Left cardiac atrium (tissue), 4 donors: ENCODE data around the gene S100A2. TPM values are rescaled to one million over a fixed set of nuclear protein-coding genes. Genes with fewer than 3 reads are reported as not detected.
"Not testable (repeated sequence)": the region's sequence is repeated elsewhere in the genome, so short reads cannot be mapped to it uniquely, and the experiment has no call there.

ENCODE experiments used
- ATAC-seq, 2 donors: fragments of 200-7000 bp; cut with Tn5 transposase; one replicate each; pipeline ENCODE4 v1.9.1; 2020; ENCODE audit warnings: mild to moderate bottlenecking in 2 of 2, moderate library complexity in 2 of 2
- DNase-seq: peaks from one replicate; pipeline ENCODE4 v3.0.0-alpha.2; 2020
- intact Hi-C, 2 donors: fragments of 100-400 bp; cut with DNase I; formaldehyde crosslinking; loops; one replicate each; pipeline versions ENCODE4 v1.14.1 to v1.15.1; 2022 to 2023
- total RNA-seq, 2 donors: library from RNA; stranded (reverse); fragmentation: NEBNext Ultra II Directional; extraction: Animal tissue kit (Norgen Biotek cat#: 25700); gene quantifications; one replicate each; pipeline ENCODE4 v1.2.1, GENCODE V29; 2021
- donor health status: DM: no; HTN: yes; CAD: no.
- donor health status: DM: no; HTN: yes; CAD: no; lungs with severe emphysema.
- donor health status: DM: yes; HTN: yes; CAD: no.
- donor health status: Dilated cardiomyopathy.

S100A2 gene
- total RNA-seq, 2 donors from 2014 or later, result 0.84 TPM; not detected in 1

DNA sequence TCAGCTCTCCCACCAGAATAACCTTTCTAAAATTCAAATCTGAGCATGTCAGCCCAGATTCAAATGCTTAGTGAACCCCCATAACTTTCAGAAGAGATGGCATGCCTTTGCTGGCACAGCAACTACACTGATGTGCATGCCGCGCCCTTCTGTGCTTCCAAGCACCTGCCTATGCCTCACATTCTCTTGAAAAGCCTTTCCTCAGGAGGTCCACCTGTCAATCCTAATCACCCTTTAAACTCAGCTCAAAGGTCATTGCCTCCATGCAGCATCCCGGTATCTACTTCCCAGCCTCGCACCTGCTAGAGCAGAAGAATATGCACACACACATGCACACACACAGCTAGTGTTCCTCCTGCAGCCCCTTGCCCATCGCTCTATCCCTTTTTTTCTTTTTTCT is 5.2 kb upstream of the S100A2 start:
- intact Hi-C loops, result loop anchor here in 1 of 2 donors (5.0 to 10.0 kb wide), 2 partner anchors 46 to 94 kb away; partner anchors contain the start of gene S100A14
- no peak for DNase-seq
- ATAC-seq, result no peak

DNA sequence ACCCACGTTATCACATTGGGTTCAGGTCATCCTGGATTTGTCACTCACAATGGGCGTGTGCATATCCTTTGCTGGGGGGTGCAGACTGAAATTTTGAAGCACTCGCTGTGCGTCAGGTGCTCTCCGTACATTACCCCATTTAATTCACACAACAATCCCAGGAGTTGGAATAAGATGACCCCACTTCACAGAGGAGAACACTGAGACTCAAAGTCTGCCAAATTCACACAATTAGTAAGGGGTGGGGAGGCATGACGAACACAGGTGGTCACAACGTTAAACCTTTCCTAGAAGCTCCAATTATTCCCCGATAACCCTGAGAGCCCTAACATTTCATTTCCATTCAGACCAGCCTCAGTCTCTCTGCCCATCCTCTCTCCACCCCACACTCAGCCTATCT is 3.8 kb upstream of the S100A2 start:
- ATAC-seq (no peak), DNase-seq (no peak)
- intact Hi-C loops, result loop anchor here (2.0 to 5.0 kb wide), 3 partner anchors 37 to 217 kb away; no protein-coding TSS in a partner anchor

DNA sequence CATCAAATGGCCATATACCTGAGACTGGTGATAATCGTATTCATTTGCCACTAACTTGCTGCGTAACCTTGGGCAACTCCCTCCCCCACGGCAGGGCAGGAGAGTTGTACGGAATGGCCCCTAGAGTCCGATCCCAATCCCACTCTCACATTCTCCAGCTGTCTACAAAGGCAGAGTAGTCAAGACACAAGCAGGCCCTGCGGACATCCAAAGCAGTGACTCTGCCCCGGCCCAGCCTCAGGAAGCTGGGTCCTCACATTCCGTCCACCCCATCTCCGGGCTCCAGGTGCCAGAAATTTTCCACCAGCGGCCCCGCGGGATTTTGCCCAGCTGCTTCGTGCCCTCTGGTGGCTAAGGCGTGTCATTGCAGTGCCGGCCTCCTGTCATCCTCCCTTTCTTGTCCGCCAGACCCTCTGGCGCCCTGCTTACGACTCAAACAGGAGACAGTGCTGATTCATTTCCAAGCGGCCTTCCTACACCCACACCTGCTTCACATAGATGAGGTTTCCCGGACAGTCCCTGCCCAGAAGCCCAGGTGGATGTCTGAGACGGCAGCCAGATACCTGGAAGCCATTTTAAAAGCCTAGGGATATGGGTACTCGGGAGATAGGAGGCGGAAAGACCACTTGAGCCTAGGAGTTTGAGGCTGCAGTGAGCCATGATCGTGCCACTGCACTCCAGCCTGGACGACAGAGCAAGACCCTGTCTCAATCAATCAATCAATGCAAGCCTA is 2.9 kb upstream of the S100A2 start:
- ATAC-seq (peak; percentile 16 to 35), DNase-seq (peak; percentile 91)
- intact Hi-C loops, result loop anchor here (1.0 to 5.0 kb wide), 4 partner anchors 36 to 216 kb away; no protein-coding TSS in a partner anchor

DNA sequence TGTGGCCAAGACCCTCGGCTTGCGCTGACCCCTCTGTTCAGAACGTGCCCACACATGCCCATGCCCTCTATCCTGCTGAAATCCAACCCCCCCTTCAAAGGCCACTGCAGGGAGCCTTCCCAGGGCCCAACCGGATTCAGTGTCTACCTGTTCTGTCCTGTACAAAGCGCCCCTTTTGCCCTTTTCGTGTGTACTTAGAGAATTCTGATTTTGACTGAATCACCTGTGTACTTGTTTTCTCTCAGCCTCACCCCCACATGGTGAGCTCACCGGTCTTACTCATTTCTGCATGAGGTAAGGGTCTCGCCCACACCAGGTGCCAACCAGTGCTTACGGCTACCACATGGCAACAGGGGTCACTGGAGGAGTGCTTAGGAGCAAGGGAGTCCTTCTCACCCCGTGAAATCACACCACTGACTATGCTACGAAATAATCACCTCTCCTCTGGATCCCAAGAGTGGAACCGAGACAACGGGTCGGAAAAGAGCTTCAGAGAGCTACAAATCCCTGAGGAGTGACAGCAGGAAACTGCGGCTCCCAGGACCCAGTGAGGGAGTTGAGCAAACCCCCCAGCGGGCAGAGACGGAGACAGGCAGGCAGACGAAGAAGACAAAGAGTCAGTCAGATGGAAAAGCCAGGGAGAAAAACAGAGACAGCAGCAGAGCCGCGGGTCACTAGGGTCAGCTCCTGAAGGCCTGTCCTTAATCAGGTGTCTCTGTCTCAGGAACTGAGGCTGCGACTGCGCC is 2.1 kb upstream of the S100A2 start:
- intact Hi-C loops, result loop anchor here (1.0 to 5.0 kb wide), 5 partner anchors 33 to 215 kb away; partner anchors contain the start of gene S100A6 (in 1 of the 2)
- peak; percentile 29 for DNase-seq
- peak in 1 of 2 donors; percentile 31 for ATAC-seq

DNA sequence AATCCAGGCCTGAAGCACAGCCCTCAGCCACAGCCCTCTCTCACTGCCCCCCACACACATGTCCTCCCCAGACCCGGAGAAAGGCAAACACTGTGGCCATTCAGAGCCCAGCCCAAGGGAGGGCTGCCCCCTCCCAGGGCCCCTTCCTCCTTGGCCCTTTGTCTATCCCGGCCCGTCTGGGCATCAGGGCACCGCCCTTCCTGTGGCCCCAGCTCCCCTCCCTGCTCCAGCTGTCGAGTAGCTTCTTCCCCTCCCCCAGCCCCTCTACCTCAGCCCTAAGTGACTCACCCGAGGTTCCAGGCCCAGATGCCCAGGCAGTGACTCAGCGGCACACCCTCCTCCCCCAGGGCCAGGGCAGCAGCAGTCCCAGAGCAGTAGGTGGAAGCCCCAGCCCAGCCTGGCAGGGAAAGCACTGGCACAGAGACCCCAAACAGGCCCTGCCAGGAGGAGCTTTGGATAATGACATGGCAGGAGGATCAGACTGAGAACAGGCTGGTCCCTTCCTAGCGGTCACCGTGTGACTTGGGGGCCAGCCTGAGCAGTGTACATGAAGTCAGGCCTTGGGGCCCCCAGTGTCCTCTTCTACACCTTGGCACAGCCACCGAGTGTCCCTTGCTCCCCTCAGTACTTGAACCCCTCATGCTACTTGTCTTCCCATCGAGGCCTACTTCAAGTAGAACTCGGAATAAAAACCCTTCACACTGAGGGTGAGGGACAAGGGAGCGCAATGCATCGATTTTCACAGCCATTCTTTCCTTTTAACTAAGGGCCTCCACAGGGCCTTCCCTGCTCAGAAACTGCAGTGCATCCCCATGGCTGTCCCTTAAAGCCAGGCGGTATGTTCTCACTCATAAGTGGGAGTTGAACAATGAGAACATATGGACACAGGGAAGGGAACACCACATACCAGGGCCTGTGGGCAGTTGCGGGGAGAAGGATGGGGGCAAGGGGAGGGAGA is 1.0 kb upstream of the S100A2 start:
- peak; percentile 86 to 93 for ATAC-seq
- intact Hi-C loops, result loop anchor here (2.0 to 5.0 kb wide), 3 partner anchors 32 to 214 kb away; partner anchors contain the start of gene S100A6 (in 1 of the 2)
- peak; percentile 97 for DNase-seq

DNA sequence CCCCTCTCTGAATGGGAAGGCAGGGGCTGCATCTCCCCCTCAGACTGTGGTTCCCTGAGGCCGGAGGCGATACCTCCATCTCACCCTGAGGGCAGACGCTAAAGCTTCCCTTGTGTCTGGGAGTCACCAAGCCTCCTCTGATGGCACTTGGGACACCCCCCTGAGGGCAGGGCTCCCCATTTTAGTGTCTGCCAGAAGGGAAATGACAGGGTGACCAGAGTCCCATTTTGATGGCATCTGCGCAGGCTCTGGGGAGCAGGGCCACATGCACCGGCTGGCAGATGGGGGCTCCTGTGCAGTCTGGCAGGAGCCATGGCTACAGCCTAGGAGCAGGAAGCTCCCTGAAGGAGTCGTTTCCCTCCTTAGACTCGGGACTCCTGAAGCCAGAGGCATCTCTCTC is 1.7 kb downstream of the S100A2 start:
- intact Hi-C loops, result no loop called here
- DNase-seq, result no peak
- ATAC-seq, result no peak

DNA sequence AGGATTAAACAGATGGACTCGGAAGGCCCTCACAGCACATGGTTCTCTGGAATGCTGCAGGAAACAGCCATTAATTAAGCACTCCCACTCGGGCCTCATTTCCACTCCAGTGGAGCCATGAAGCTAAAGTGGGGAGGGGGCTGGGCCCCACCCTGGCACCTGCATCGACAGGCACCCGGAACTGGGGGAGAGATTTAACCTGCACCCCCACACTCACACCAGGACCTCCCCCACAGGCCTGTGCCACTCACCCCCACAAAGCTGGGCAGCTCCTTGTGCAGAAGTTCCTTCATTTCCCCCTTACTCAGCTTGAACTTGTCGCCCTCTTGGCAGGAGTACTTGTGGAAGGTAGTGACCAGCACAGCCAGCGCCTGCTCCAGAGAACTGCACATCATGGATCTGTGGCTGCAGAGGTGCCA is 2.2 kb downstream of the S100A2 start:
- ATAC-seq, result no peak
- no peak for DNase-seq
- intact Hi-C loops, result no loop called here

DNA sequence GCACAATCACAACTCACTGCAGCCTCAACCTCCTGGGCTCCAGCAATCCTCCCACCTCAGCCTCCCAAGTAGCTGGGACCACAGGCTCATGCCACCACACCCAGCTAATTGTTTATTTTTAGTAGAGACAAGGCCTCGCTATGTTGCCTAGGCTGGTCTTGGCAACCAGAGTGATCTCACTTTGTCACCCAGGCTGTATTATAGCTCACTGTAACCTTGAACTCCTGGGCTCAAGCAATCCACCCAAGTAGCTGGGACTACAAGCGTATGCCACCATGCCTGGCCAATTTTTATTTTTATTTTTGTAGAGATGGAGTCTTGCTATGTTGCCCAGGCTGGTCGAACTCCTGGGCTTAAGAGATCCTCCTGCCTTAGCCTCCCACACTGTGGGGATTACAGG is 3.6 kb downstream of the S100A2 start:
- DNase-seq, intact Hi-C loops, ATAC-seq: not testable (repeated sequence)

DNA sequence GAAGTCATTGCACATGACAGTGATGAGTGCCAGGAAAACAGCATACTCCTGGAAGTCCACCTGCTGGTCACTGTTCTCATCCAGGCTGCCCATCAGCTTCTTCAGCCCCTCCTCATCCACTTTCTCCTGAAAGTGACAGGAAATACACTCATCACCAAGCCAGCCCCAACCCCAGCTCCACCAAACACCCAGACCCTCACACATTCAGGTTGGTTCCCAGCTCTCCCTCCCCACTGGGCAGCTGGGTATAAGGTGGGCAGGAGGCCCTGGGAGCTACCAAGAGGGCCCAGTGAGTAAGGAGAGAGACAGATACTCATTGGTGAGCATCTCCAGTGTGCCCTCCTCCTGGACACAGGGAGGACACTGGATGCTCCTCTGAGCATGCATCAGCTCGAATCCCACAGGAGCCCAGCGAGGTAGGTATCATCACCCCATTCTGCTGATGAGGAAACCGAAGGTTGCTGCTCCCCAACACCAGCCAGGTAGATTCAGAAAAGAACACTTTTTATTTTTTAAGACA is 4.1 kb downstream of the S100A2 start:
- intact Hi-C loops, result no loop called here
- ATAC-seq (no peak), DNase-seq (no peak)

DNA sequence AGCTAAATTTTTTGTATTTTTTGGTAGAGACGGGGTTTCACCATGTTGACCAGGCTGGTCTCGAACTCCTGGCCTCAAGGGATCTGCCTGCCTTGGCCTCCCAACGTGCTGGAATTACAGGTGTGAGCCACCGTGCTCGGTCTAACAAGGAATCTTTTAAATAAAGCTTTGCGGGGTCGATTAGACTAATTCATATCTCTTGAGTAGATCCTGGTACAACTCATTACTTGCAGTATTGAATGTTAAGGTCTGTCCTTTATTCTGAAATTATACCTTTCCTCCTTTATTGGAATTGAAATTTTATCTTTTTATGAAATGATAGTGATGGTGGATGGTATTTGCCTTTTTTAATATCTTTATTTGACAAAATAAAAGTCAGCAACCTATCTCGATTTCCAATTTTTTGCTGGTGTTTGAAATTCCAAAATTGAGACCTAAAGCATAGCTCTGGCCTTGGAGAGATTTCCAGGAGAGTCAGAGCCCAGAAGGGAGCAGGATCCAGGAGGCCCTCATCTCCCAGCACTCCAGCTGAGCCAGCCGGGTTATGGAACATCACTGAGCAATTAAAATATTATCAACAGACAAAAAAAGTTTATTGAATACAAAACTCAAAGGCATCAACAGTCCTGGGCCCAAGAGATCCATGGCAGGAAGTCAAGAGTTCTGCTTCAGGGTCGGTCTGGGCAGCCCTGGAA is 4.7 kb downstream of the S100A2 start:
- ATAC-seq (no peak), DNase-seq (no peak)
- intact Hi-C loops, result no loop called here

DNA sequence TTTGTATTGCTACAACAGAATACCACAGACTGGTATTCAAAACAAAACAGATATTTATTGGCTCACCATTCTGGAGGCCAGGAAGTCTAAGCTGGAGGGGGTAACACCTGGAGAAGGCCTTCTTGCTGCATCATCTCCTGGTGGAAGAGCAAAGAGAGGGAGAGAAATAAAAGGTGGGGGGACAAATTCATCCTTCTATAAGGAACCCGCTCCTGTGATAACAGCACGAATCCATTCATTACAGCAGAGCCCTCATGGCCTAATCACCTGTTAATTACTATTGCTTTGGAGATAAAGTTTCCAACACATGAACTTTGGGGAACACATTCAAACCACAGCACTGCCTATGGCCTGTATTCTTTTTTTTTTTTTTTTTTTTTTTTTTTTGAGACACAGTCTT is 5.4 kb downstream of the S100A2 start:
- ATAC-seq (no peak), DNase-seq (no peak)
- intact Hi-C loops, result no loop called here

DNA sequence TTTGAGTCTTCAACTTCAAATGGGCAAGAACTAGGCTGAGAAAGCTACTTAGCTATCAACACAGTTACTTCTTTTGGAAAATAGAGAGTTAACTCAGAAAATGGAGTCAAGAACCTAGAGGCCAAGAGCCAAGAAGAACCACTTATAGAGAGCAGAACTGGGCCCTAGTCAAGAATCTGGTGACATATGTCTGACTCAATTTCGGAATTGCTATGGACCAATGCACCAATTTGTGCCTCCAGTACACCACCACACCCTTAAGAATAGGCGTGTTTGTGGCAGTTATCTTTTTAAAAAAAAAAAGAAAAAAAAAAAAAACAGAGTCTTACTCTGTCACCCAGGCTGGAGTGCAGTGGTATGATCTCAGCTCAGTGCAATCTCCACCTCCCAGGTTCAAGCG is 7.8 kb downstream of the S100A2 start:
- DNase-seq, result no peak
- intact Hi-C loops, result no loop called here
- ATAC-seq, result no peak

DNA sequence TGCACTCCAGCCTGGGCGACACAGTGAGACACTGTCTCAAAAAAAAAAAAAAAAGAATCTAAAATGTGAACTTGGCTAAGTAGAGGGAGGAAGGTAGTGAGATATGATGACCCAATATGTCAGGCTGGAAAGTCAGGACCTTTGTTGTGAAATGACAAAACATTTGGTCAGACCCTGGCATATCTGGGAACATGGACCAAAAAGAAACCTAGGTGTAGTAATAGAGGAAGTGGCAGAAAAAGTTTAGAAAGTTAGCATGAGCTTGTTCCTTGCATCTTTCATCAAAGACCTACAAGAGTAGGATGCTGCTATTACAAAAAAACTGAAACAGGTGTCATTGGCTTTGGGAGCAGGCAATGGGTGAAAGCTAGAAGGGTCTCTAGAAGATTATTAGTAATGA is 9.3 kb downstream of the S100A2 start:
- ATAC-seq (no peak), DNase-seq (no peak)
- intact Hi-C loops, result no loop called here

DNA sequence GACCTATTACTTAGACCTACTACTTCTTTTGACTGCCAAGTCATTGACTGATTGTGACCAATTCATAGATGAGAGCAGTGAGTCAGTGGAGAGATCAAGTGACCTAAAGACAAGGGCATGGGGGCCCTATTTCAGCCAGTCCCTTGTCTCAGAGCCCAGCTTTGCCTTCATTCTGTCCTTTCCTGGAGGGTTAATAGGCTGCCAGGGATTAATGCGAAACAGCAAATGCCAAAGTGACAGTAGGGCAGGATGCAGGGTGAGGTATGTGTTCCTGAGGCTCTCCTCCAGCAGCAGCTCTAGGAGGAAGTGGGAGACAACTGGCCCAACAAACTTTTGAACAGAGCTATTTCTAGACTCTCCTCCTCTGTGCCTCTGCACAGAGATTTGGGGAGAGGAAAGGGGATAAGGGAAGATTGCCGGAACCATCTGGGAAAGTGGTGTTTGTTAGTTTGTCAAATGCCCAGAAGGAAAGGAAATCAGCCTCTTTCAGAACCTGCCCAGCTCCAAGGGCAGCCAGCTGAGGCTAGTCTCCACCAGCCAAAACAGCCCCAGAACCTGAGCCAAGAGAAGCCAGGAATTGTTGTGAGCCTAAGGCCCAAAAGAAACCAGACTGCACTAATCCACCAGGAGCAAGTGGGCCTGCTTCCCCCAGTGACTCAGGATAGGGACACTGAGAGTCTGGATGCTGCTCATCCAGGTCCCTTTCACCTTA is 11.7 kb downstream of the S100A2 start:
- ATAC-seq (peak in 1 of 2 donors; percentile 34), DNase-seq (no peak)
- intact Hi-C loops, result no loop called here

DNA sequence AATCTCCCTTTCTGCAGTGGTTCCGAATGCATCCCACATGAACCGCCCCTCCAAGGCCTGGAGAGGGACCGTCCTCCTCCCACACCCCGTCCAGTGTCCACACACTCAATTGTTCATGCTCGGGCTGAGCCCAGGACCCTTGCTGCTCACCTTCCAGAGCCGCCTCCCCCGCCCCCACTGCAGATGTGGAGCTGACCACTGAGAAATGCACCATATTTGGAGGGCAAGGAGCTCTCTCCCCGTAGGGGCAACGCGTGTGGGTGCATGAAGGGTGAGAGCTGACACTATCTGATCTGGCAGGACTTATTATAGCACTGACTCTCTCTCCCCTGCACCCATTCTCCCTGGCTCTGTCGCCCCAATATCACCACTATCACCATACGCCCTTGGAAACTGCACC is 12.5 kb downstream of the S100A2 start:
- ATAC-seq (no peak), DNase-seq (no peak)
- intact Hi-C loops, result no loop called here

DNA sequence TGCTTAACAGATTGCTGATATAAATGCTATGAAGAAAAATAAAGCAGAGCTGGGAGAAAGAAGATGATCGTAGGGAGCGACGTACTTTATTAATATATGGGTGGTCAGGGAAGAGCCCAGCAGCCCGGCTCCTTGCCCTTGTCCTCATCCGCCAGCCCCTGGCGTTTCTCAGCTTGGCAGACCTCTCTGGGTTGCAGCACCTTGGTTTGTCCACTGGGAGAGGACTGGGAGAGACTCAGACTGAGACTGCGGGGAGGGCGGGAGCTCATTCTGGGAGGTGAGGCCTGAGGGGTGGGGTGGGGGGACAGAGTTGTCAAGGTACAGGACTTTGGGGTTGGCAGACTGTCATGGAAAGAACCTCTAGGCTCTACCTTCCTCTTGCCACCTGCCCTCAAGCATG is 13.3 kb downstream of the S100A2 start:
- ATAC-seq, result no peak
- DNase-seq, result no peak

DNA sequence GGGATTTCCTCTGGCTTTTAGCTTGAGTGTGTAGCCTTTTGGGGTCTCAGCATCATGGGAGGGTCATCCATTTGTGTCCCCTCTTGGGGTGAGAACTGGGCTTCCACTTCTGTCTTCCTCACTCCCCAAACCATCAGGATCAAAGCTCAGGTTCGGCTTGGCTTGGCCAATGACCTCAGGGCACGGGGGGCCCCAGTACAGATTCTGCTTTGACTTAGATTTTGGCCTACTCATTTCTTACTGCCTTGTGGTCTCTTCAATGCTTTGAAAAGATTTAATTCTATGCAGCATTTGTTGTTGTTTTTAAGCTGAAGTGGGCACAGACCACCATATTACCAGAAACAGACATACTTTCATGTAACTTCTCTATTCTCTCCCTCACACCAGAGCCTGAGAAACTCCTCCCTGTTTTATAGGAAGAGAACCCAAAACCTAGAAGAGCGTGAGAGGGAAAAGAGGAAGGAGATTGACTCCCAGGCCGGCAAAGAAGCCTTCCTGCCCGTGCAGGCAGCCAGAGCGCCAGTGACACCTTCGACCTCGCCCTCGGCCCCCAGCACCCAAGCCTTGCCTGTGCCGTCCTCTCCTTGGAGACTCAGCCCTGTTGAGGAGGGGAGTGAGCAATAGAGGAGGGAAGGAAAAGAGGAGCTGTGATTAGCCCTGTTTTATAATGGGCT is 14.7 kb downstream of the S100A2 start:
- intact Hi-C loops, result no loop called here
- DNase-seq, result no peak

More for the DNA sequence above, 13.3 kb downstream of the S100A2 start:
- intact Hi-C loops, result no loop called here

More for the DNA sequence above, 14.7 kb downstream of the S100A2 start:
- ATAC-seq, result no peak
